ENCODE measurements around the gene ACOT7.

Gene ACOT7

DNA sequence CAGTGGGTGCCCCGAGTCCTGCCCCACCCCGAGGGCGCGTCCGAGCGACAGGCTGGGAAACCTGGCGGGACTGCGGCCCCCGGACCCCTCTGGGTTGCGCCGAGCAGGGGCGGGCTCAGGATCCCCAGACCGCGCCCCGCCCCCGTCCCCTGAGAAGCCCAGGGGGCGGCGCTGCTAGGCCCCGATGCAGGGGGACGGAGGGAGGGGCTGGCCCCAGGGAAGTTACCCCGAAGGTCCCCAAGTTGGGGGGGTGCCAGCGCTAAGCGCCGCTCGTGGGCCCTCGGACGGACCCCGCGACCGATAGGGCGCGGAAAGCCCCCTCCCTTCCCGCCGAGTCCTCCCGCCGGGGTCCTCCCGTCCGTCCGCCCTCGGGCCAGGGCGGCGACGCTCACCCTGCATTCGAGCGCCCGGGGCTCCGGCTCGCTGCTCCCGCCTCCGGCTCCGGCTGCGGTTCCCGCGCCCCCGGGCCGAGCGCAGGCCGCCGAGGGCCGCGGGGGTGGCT lies 133.1 kb downstream of the ACOT7 start:
- Histone ChIP-seq H3K36me3 (ENCODE audit: insufficient read depth, low read length) (peaks cover 23% of the 10 kb centered on the region), H3K27me3 (ENCODE audit: insufficient read depth, low read length, poor library complexity) (no peaks in the 10 kb centered on the region), H3K79me2 (ENCODE audit: insufficient read depth, low read length) (no peaks in the 10 kb centered on the region), H3K9ac (ENCODE audit: low read depth, low read length) (peak overlapping the region; percentile 41; the same call in 1 of the 2 replicates), H3K4me2 (ENCODE audit: insufficient read depth, low read length) (peak overlapping the region; percentile 77), H3K27ac (ENCODE audit: low read length) (no peak overlapping the region), H2AFZ (ENCODE audit: low read depth, low read length) (no peak overlapping the region; the same call in 1 of the 2 replicates), H4K20me1 (ENCODE audit: insufficient read depth, low read length) (peaks cover 48% of the 10 kb centered on the region), H3K9me3 (ENCODE audit: insufficient read depth, low read length, severe bottlenecking) (no peaks in the 10 kb centered on the region), H3K4me3 (ENCODE audit: low read depth in 1 of 2, low read length in 2 of 2) (peak overlapping the region in 1 of 2 experiments; percentile 55; a peak in 3 of 4 replicates), H3K4me1 (ENCODE audit: insufficient read depth, low read length) (peaks cover 14% of the 10 kb centered on the region)
- DNase-seq (peak; percentile 26), ATAC-seq (ENCODE audit: insufficient read depth, low read depth) (peak; percentile 47)
- TF ChIP-seq EZH2 (IDR thresholded peaks at IDR 0.05; ENCODE audit: borderline replicate concordance, low read depth, low read length, severe bottlenecking), result no peak
- TF ChIP-seq, protein P1, sequence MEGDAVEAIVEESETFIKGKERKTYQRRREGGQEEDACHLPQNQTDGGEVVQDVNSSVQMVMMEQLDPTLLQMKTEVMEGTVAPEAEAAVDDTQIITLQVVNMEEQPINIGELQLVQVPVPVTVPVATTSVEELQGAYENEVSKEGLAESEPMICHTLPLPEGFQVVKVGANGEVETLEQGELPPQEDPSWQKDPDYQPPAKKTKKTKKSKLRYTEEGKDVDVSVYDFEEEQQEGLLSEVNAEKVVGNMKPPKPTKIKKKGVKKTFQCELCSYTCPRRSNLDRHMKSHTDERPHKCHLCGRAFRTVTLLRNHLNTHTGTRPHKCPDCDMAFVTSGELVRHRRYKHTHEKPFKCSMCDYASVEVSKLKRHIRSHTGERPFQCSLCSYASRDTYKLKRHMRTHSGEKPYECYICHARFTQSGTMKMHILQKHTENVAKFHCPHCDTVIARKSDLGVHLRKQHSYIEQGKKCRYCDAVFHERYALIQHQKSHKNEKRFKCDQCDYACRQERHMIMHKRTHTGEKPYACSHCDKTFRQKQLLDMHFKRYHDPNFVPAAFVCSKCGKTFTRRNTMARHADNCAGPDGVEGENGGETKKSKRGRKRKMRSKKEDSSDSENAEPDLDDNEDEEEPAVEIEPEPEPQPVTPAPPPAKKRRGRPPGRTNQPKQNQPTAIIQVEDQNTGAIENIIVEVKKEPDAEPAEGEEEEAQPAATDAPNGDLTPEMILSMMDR (IDR thresholded peaks at IDR 0.05; ENCODE audit: borderline replicate concordance, extremely low read depth, low read length, poor library complexity, severe bottlenecking), result no peak

DNA sequence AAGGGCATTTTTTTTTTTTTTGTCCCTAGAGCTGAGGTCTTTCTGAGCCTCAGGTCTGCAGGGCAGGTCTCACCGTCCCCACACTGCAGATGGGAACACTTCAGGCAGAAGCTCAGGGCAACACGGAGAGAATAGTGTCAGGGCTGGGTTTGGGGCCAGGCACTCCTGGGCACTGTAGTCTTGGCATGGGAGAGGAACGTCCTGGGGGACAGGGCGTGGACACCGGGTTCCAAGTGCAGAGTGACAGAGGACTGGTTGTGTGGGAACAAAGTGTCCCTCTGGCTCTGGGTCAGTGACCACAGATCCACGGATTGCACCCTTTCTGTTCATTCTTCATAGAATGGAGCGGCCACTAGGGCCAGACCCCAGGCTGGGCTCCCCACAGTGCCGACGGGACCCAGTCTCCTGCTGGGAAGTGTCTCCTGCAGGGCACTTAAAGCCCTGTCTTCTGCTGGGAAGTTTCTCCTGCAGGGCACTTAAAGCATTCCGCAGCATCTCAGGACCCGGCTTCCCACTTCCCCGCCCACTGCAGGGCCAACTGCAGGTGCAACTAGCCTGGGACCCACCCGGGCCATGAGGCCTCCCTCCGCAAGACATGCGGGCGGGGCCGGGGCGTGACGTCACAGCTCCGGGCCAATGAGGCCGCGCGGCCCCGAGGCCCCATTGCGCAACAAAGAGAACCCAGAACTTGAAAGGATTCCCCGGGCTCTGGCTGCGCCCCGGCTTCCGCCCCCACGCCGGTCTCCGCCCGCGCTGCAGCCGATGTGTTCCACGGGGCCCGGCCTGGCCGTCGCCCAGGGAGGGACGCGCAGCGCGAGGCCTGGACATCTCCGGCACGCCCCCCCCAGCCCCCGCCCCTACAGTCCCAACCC lies 133.8 kb downstream of the ACOT7 start:
- H2AFZ ChIP-seq (ENCODE audit: low read depth, low read length), result no peak overlapping the region
- peak overlapping the region; percentile 77 for H3K4me2 ChIP-seq (ENCODE audit: insufficient read depth, low read length)
- H3K9me3 ChIP-seq (ENCODE audit: insufficient read depth, low read length, severe bottlenecking), result no peaks in the 10 kb centered on the region
- no peak overlapping the region for H3K27ac ChIP-seq (ENCODE audit: low read length)
- H4K20me1 ChIP-seq (ENCODE audit: insufficient read depth, low read length), result peaks cover 41% of the 10 kb centered on the region
- ATAC-seq (ENCODE audit: insufficient read depth, low read depth) (peak; percentile 73), DNase-seq (peak; percentile 79)
- peaks cover 14% of the 10 kb centered on the region for H3K4me1 ChIP-seq (ENCODE audit: insufficient read depth, low read length)
- H3K79me2 ChIP-seq (ENCODE audit: insufficient read depth, low read length), result no peaks in the 10 kb centered on the region
- H3K4me3 ChIP-seq (ENCODE audit: low read depth in 1 of 2, low read length in 2 of 2), result peak overlapping the region in 1 of 2 experiments; percentile 55; a peak in 2 of 4 replicates
- H3K27me3 ChIP-seq (ENCODE audit: insufficient read depth, low read length, poor library complexity), result no peaks in the 10 kb centered on the region
- TF ChIP-seq, protein P1 (IDR thresholded peaks at IDR 0.05; ENCODE audit: borderline replicate concordance, extremely low read depth, low read length, poor library complexity, severe bottlenecking), result no peak
- TF ChIP-seq EZH2 (IDR thresholded peaks at IDR 0.05; ENCODE audit: borderline replicate concordance, low read depth, low read length, severe bottlenecking), result no peak
- peaks cover 16% of the 10 kb centered on the region for H3K36me3 ChIP-seq (ENCODE audit: insufficient read depth, low read length)
- H3K9ac ChIP-seq (ENCODE audit: low read depth, low read length), result peak overlapping the region; percentile 9; the same call in 1 of the 2 replicates

DNA sequence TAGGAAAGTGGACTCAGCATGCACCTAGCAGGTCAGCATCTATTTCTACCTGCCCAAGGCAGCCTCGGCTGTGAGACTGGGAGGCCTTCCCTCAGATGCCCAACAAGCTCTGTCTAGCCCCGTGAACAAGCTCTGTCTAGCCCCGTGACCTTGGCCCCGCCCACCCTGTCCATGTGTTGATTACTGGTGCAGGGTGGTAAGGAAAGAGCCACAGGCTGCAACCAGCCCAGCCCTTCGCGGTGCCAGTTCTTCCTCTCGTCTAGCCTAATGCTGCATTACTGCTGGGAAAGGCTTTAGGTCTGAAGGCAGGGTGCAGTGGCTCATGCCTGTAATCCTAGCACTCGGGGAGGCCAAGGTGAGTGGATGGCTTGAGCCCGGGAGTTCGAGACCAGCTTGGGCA lies 134.9 kb downstream of the ACOT7 start:
- Histone ChIP-seq H3K9ac (ENCODE audit: low read depth, low read length) (no peak overlapping the region), H3K4me3 (ENCODE audit: low read depth in 1 of 2, low read length in 2 of 2) (no peak overlapping the region), H3K79me2 (ENCODE audit: insufficient read depth, low read length) (no peaks in the 10 kb centered on the region), H3K27me3 (ENCODE audit: insufficient read depth, low read length, poor library complexity) (no peaks in the 10 kb centered on the region), H3K4me1 (ENCODE audit: insufficient read depth, low read length) (peaks cover 14% of the 10 kb centered on the region), H3K36me3 (ENCODE audit: insufficient read depth, low read length) (peaks cover 6% of the 10 kb centered on the region), H3K4me2 (ENCODE audit: insufficient read depth, low read length) (no peak overlapping the region), H4K20me1 (ENCODE audit: insufficient read depth, low read length) (peaks cover 32% of the 10 kb centered on the region), H3K27ac (ENCODE audit: low read length) (no peak overlapping the region), H2AFZ (ENCODE audit: low read depth, low read length) (no peak overlapping the region), H3K9me3 (ENCODE audit: insufficient read depth, low read length, severe bottlenecking) (no peaks in the 10 kb centered on the region)
- no peak for TF ChIP-seq EZH2 (IDR thresholded peaks at IDR 0.05; ENCODE audit: borderline replicate concordance, low read depth, low read length, severe bottlenecking)
- TF ChIP-seq, protein P1 (IDR thresholded peaks at IDR 0.05; ENCODE audit: borderline replicate concordance, extremely low read depth, low read length, poor library complexity, severe bottlenecking), result no peak
- no peak for ATAC-seq (ENCODE audit: insufficient read depth, low read depth)
- DNase-seq, result no peak
